ENCODE data around the gene PPARA. TPM values are rescaled to one million over a fixed set of nuclear protein-coding genes. Genes with fewer than 3 reads are reported as not detected.

Gene PPARA
- polyA plus RNA-seq = 10 to 100 TPM in 1 of 3 donors, 1 to 10 TPM in 2; 7.2 to 15.4 (median 8.2) TPM

DNA sequence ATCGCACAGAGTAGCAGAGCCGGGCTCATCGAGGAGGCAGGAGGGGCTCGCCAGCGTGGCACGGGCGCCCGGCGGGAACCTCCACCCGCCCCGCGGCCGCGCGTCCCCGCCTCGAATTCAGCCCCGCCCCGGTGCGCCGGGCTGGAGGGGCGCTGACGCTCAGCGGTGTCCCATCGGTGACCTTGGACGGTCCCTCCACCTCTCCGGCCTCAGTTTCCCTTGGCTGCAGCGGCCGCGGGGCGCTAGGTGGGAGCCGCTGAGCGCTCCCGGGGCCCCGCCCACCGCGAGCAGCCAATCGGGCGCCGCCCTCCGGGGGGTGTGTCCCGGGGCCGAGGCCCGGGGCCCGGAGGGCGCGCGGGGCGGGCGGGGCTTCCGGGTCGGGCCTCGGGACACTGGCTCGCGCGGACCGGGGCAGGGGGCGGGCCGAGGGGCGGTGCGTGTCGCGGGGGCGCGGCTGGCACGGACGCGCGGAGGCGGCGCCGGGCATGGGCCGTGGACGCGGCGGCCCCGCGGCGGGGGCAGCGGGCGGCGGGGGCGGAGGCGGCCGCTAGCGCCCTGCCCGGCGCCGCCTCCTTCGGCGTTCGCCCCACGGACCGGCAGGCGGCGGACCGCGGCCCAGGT is at the start of gene PPARA:
TSS of gene PPARA (plus strand) at position 493 of the 621 bp plus-strand sequence. CDS start 47,858 bp downstream, outside the sequence.
- 0 to 1% (median 1%) methylated on average over 25 to 80 of the region's 98 CpGs for WGBS, 3 donors
- peak within 1 kb of the TSS; percentile 33 for H3K27ac ChIP-seq (ENCODE audit: low read depth, low read length)

DNA sequence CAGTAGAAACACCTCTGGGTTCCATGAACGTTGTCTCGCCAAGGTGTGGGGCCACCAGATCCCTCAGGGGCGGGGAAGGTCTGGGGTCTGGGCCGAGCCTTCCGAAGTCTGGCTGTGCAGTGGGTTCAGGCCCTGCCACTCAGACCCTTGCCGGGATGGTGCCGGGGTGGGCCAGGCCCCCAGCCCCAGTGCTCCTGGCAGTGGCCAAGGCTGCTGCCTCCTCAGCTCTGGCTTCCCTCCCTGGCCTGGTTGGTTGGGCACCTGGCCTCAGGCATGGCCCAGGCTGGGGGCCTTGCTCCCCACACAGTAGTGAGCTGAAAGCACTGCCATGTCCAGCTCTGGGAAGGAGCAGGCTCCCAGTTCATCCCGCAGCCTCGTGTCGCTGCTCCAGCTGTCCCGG is 48.2 kb upstream of the PPARA start:
- WGBS, 3 donors = 84 to 86% (median 84%) methylated on average over 11 of the region's 11 CpGs

DNA sequence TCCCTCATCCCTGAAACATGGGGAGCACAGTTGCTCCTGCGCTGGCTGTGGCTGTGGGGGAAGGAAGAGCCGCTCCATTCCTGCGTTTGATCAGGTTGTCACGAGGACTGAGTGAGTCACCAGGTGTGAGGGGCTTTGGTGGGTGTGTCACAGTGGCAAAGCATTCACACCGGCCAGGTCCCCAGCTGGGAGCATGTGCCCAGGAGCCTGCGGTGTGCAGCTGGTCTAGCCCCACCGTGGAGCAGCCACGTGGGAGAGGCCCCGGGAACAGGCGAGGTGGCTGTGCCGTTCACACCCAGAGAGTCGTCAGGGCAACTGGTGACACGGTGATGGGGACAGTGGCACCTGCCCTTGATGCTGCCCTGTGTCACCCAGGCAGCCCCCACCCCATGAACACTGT is 47.6 kb upstream of the PPARA start:
- WGBS, 3 donors = 67 to 76% (median 70%) methylated on average over 13 of the region's 13 CpGs
- no peak overlapping the region for H3K27ac ChIP-seq (ENCODE audit: low read depth, low read length)

More for the DNA sequence above, 48.2 kb upstream of the PPARA start:
- no peak overlapping the region for H3K27ac ChIP-seq (ENCODE audit: low read depth, low read length)

DNA sequence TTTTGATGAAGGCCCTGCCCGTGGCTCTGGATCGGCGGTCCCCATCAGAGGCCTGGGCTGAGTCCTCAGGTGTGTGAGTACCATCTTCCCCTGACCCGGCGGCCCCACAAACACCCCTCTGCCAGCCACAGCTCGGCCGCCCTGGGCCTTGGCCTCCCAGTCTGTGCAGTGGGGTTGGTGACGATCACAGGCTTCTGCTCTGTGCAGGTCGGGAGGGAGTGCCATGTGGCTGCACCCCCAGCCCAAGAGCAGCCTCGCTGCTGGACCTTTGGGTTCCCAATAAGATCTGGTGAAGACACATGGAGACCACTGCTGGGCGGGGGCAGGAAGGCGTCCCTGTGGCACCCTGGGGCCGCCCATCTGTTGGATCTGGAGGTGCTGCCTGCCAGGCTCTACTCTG is 47.1 kb upstream of the PPARA start:
- no peak overlapping the region for H3K27ac ChIP-seq (ENCODE audit: low read depth, low read length)
- WGBS, 3 donors = 84 to 94% (median 93%) methylated on average over 13 of the region's 13 CpGs

DNA sequence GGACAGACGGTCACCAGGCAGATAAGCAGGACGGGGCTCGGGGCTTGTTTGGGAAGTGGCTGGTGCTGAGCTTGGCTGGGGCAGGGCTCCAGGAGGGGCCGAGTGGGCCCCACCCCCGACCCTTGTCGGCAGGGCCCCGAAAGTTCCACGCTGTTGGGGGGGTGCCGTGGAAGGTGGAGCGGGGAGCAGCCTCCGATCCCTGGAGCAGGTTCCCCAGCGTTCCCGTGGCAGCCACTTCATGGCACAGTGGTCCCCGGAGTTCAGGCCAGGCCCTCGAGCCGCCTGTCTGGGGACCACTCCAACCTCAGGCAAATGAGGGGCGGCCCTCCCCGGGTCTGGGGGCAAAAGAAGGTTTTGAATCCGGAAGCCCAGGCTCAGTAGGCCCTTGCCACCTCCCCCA is 46.7 kb upstream of the PPARA start:
- H3K27ac ChIP-seq (ENCODE audit: low read depth, low read length) = no peak overlapping the region
- WGBS, 3 donors = 74 to 86% (median 83%) methylated on average over 19 of the region's 19 CpGs

DNA sequence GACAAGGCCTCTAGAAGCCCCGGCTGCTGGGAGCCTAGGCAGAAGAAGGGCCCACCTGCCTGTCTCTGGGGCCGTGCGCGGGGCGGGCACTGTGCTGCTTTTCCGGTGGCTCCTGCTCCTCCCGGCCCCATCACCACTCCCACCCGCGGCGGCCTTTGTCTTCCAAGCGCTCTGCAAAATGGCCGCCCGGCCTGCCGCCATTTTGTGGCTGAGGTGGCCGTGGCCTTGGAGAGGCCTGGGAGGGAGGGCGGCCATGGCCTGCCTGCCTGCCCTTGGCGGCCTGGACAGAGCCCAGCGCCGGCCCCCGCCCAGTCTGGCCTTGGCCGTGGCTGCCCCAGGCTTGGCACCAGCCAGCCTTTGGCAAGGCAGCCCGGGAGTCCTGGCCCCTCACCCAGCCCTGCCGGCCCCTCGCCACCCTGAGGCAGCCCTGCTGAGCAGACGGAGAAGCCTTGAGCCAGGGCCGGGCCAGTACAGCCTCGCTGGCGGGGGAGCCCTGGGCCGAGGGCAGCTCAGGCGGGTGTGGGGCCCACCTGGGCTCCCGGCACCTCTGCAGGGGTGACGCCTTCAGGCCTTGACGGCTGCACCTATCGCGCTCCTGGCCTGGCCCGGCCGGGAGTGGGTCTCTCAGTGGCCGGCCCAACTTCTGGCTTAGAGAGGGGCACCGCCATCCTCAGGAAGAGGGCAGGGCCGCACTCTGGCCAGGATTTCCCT is 46.0 kb upstream of the PPARA start:
- H3K27ac ChIP-seq (ENCODE audit: low read depth, low read length) = no peak overlapping the region
- WGBS, 3 donors = 40 to 72% (median 72%) methylated on average over 37 to 40 of the region's 40 CpGs

DNA sequence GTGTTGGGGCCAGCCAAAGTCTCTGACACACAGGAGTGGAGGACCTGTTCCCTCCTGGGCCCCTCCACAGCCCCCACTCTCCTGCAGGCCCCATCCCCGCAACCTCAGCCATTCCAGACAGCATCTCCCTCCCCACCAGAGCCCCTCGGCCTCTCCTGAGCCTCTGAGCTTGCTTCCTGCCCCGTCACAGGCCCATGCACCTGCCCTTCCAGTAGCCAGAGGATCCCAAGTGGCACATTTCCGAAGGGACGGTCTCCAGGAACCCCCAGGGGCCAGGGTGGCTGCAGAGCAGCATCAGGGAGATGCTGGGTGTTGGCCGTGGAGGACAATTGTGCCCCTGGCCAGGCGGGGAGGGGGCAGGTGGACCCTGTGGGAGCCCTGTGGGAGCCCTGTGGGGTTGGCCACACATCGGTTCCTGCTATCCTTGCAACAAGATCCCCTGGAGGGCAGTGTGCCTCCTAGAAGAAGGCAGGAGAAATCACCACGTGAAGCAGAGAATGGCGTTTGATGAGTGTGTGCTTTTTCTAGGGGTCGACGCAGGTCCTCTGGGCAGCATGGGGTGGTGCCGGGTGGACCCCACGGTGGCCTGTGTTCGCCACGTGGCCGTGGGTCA is 45.3 kb upstream of the PPARA start:
- 54 to 71% (median 67%) methylated on average over 17 of the region's 17 CpGs for WGBS, 3 donors
- no peak overlapping the region for H3K27ac ChIP-seq (ENCODE audit: low read depth, low read length)

DNA sequence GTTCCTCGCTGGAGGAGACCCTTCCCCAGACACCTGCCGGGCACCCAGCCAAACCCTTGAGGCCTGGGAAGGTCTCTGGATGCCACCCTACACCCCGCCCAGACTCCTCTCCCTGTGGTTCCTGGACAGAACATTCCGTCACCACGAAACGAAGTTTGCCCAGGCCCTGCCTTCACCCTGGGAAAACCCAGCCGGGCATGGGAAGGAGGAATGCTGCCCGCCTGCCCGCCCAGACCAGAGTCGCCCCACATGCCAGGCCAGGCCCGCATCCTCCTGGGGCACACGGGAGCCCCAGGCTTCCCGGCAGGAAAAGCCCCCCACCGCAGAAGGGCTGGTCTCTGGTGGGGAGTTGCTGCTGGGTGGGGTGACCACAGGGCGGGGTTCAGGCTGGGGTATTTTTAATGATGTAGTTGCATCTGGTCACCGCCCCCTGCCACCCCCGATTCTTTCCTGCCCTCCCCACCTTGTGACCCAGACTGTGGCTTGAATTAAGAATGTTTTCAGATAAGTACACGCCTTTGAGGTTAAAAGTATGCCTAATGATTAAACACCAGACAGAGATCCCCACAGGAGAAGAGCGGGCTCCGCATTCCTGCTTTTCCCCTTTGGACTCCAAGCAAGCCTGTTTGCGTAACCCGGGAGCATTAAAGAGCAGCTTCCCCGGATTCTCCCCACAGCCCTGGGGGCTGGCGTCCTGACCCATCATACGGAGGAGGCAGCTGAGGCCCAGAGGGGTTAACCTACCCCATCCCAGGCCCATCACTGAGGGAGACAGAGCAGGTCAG is 44.6 kb upstream of the PPARA start:
- 32 to 55% (median 45%) methylated on average over 25 of the region's 25 CpGs for WGBS, 3 donors
- H3K27ac ChIP-seq (ENCODE audit: low read depth, low read length) = peak overlapping the region; percentile 26

DNA sequence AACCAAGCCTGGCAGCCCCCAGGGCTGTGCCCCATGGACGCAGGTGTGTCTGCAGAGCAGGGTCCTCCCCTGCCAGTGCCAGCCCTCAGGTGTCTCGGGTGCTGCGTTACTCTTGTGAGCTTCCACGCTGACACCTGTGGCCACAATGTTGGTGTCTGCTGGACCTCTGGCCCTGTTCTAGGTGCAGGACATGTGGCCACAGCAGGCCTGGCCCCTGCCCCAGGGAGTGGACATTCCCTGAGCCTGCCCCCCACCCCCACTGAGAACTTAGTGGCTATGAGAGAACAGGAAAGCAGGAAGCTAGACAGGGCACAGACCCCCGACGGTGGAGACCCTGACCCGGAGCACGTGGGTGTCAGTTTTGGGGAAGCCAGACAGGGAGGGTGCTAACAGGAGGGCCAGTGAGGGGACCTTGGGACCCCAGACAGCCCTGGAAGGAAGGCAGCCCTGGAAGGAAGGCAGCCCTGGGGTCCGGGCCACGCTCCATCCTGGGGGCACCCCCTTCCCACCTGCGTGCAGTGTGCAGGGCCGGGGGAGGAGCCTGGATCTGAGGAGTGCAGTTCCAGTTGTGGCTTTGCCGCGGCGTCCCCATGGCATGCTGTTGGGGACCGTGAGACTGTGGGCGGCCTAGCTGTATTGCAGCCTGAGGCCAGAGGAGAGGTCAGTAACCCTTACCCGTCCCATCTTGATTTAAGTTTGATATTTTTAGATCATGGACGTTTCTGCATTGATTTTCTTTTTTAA is 43.9 kb upstream of the PPARA start:
- H3K27ac ChIP-seq (ENCODE audit: low read depth, low read length) = peak overlapping the region; percentile 26
- 33 to 56% (median 49%) methylated on average over 19 of the region's 19 CpGs for WGBS, 3 donors

DNA sequence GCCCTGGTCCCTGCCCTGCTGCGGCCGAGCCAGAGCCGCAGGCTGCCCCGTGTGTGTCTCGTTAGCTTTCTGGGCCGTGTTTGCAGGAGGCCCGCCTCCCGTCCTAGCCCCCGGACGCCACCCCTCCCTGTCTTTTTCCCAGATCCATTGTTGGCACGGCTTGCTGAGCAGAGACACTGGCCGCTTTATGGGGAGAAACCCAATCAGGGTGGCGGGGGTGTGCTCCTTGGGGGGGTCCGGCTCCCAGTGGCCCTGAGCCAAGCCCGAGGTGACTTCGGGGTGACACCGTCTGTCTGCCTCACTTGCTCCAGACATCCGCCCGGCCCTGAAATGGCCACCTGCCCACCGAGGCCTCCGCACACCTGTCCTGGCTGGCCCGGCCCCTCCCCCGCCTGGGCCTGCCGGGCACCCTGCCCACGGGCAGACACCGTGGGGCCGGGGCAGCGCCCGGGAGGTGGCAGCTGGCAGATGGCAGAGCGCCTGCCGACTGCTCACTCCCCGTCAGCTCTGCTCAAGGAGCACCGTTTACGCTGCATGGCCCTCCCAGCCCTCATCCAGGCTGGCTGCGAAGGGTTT is 43.1 kb upstream of the PPARA start:
- WGBS, 3 donors = 15 to 56% (median 50%) methylated on average over 34 to 35 of the region's 35 CpGs
- no peak overlapping the region for H3K27ac ChIP-seq (ENCODE audit: low read depth, low read length)

DNA sequence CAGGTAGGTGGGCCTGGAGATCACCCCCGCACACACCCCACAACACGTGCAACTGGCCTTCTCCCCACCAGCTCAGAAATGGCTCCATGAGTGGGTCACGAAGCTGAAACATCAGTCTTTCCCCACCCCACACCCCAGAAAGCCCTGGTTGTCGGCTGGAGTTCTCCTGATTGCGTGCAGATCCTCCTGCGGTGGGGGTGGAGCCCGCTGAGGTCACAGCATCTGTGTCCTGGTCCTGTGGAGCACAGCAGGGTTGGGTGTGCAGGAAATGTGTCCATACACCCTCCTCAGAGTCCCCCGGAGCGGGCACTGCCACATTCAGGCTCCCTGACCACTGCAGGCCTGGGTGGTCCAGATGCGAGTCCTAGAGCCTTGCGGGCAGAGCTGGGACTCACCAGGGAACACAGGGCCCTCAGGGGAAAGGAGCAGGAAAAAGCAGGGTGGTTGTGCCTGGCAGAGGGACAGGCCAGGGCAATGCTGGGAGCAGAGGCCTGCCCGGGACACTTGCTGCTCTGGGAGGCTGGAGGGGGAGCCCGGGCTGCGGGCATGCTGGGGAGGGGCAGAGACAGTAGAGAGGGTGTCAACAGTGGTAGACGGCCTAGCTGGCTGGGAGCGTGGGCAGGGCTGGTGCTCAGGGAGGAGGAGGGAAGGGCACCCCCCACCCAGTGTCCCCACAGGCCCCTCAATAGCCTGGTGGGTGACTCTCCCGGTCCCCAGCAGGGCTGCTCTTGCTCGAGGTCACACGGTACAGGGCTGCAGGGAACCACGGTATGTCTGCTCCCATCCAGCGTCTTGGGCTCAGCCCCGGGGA is 42.4 kb upstream of the PPARA start:
- H3K27ac ChIP-seq (ENCODE audit: low read depth, low read length) = no peak overlapping the region
- WGBS, 3 donors = 49 to 71% (median 57%) methylated on average over 21 to 22 of the region's 22 CpGs

DNA sequence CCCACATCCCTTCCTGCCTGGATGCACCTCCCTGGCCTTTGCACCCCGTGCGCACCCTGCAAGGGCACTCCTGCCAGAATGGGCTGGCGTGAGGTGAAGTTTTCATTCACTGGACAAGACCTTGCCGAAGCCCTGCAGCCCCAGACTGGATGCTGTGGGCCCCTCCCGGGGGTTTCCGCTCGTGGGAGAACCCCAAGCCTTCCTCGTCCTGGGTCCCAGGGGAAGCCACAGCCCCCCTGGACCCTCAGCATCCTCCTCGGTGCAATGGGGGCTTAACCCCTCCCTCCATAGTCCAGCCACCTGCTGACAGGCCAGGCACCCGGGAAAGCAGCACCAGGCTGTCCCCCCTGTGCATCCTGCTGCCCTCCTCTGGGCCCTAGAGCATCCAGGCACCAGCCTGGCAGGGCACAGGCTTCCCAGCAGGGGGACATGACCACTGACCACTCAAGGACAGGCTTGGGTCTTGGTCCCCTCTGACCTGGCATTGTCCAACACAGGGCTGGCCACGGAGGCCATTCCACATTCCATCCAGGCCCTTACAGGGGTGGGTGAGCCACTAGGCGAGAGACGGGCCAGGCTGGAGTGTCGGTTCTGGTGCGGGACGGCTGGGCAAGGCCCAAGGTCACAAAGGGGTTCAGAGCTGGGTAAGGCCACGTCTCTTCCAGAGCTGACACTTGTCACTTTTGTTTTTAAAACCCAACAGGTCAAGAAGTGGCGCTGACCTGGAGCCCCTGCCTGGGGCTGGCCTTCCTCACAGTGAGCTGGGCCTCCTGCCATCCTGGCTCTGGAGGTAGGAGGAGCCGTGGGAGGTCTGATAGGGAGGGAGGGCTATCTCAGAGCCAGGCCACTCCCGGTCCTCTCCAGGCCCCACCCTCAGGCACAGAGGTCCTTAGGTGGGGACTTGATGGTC is 41.5 kb upstream of the PPARA start:
- 44 to 61% (median 55%) methylated on average over 20 of the region's 20 CpGs for WGBS, 3 donors
- no peak overlapping the region for H3K27ac ChIP-seq (ENCODE audit: low read depth, low read length)

DNA sequence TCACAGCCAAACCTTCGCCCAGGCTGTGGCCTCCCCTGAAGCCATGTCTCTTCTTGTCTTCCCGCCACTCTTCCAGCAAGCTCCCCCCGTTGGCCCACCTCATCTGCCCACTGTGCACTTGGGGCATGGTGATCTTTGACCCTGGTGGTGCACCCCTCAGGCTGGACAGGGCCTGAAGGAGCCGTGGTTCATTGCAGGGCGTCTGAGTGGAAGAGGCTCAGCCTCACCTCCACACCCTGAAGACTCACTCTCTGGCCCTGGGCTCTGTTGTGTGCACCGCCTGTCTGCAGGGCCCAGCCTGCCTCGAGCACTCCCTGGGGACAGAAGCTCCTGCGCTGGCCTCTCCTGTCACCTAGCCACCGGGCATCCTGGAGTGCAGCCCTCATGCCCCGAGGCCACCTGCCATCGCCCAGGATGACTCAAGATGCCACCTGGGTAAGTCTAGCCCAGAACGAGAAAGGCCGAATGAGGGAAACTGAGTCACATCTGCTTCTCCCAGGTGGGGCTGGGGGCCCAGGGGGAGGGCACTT is 40.8 kb upstream of the PPARA start:
- no peak overlapping the region for H3K27ac ChIP-seq (ENCODE audit: low read depth, low read length)
- WGBS, 3 donors = 77 to 80% (median 80%) methylated on average over 12 to 13 of the region's 13 CpGs

DNA sequence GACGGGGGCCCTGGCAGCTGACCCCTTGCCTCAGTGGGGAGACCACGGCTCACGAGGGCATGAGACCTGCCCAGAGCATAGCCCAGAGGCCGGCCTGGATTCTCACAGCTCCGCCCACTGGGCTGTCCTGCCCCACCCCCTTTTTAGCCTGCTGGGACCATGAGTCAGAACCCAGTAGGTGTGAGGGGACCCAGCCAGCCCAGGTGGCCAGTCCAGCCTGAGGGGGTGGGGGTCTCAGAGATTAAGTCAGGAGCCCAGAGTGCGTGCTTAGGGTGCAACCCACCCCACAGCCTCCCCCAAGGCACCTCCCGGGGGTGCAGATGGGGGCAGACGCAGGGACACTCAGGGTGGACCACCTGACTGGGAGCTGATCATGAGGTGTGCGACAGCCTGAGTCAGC is 40.1 kb upstream of the PPARA start:
- 68 to 81% (median 80%) methylated on average over 9 of the region's 9 CpGs for WGBS, 3 donors
- no peak overlapping the region for H3K27ac ChIP-seq (ENCODE audit: low read depth, low read length)

DNA sequence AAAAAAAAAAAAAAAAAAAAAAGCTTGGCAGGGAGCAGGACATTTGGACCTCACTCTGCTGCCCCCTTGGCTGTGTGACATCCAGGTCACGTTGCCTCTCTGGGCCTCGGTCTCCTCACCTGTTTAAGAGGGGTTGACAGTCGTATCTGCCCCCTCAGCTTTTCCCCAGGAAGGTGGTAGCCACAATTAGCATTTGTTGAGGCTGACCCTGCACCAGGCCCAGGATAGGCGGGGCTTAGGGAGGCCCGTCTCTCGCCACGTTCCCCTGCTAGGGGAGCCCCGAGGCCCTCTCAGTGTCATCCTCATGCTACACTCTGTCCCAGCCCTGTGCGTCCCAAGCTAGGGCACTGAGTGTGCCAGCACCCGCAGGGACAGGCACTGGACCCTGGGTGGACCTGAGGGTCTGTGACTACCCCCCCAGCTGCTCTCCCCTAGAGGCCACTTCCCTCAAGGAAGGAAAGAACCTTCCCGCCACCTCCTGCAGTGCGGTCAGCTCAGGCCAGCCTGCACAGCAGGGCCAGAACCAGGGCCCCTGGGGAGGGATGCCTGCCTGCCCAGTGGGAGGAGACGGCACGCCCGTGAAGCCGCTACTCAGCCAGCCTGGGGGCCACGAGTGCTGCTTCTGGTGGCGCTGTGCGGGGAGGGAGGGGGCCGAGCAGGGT is 38.5 kb upstream of the PPARA start:
- no peak overlapping the region for H3K27ac ChIP-seq (ENCODE audit: low read depth, low read length)
- 42 to 61% (median 50%) methylated on average over 18 to 20 of the region's 20 CpGs for WGBS, 3 donors

Measured in adipose tissue (tissue), 3 donors.